IMR-90 (cell line): ENCODE results near the gene SNRNP25. TPM values are rescaled to one million over a fixed set of nuclear protein-coding genes. Genes with fewer than 3 reads are reported as not detected.

Experiments
- ATAC-seq: fragments of 200-7000 bp; cut with Tn5 transposase; 2 replicates; pipeline ENCODE4 v1.9.1; 2020; ENCODE audit warnings: low read depth, mild to moderate bottlenecking, moderate library complexity
- BruUV-seq: library from RNA; stranded (reverse); fragments of 400-500 nt; replicated peaks from 2 replicates; lab custom pipeline; 2021; lab: Mats Ljungman, UMichigan
- CTCF ChIA-PET: fragments of 300-600 bp; formaldehyde crosslinking; extraction: SDS; loops from one replicate; lab custom pipeline; 2021; ENCODE audit warnings: antibody characterized with exemption; lab: Yijun Ruan, JAX
- POLR2A ChIA-PET: fragments of 300-600 bp; sonication (Branson Sonifier 250); formaldehyde crosslinking; loops from one replicate; lab custom pipeline; 2022; ENCODE audit warnings: antibody characterized with exemption; ENCODE audit not compliant: unreplicated experiment; lab: Charles Lee
- DNase-seq: peaks from one replicate; pipeline ENCODE4 v3.0.0; 2013
- H2AFZ ChIP-seq: replicated peaks from 2 replicates; pipeline ENCODE3; 2013; ENCODE audit warnings: low read length, mild to moderate bottlenecking; ENCODE audit not compliant: poor library complexity
- H2AK5ac ChIP-seq: 2 replicates; pipeline ENCODE4 v1.6.1; 2013; ENCODE audit warnings: low read depth, low read length, inconsistent platforms
- H2AK9ac ChIP-seq: replicated peaks from 2 replicates; pipeline ENCODE3; 2013; ENCODE audit warnings: mild to moderate bottlenecking, low read depth, low read length, moderate library complexity; ENCODE audit not compliant: poor library complexity
- H2BK120ac ChIP-seq: 2 replicates; pipeline ENCODE4 v1.6.1; 2013; ENCODE audit warnings: low read depth, low read length, inconsistent platforms
- H2BK15ac ChIP-seq: 3 replicates; pipeline ENCODE4 v1.6.1; 2013; ENCODE audit warnings: low read depth, low read length, inconsistent platforms
- H2BK20ac ChIP-seq: 2 replicates; pipeline ENCODE4 v1.6.1; 2013; ENCODE audit warnings: low read depth, mild to moderate bottlenecking, inconsistent platforms, low read length, moderate library complexity
- H2BK5ac ChIP-seq: 2 replicates; pipeline ENCODE4 v1.6.1; 2013; ENCODE audit warnings: mild to moderate bottlenecking, low read depth, low read length, inconsistent platforms; ENCODE audit not compliant: poor library complexity, severe bottlenecking
- H3K14ac ChIP-seq: replicated peaks from 2 replicates; pipeline ENCODE4 v1.6.1; 2013; ENCODE audit warnings: low read depth, low read length, inconsistent platforms
- H3K18ac ChIP-seq: 2 replicates; pipeline ENCODE4 v1.6.1; 2013; ENCODE audit warnings: low read depth, low read length, control low read depth
- H3K23ac ChIP-seq: 2 replicates; pipeline ENCODE4 v1.6.1; 2013; ENCODE audit warnings: low read depth, low read length, inconsistent platforms
- H3K27ac ChIP-seq: 2 replicates; pipeline ENCODE4 v1.5.1; 2013; ENCODE audit warnings: mild to moderate bottlenecking, control low read depth, low read length; ENCODE audit not compliant: insufficient read depth
- H3K27me3 ChIP-seq: 2 replicates; pipeline ENCODE4 v1.6.1; 2013; ENCODE audit warnings: low read length; ENCODE audit not compliant: control insufficient read depth, insufficient read depth
- H3K36me3 ChIP-seq: 2 replicates; pipeline ENCODE4 v1.6.1; 2013; ENCODE audit warnings: low read length, mixed read lengths; ENCODE audit not compliant: control insufficient read depth, insufficient read depth
- H3K4ac ChIP-seq: 2 replicates; pipeline ENCODE4 v1.6.1; 2013; ENCODE audit warnings: low read depth, low read length, inconsistent platforms
- H3K4me1 ChIP-seq: 2 replicates; pipeline ENCODE4 v1.6.1; 2013; ENCODE audit warnings: low read length, mixed read lengths; ENCODE audit not compliant: control insufficient read depth, insufficient read depth
- H3K4me2 ChIP-seq: 2 replicates; pipeline ENCODE4 v1.6.1; 2013; ENCODE audit warnings: low read depth, mild to moderate bottlenecking, control low read depth, low read length, moderate library complexity
- H3K4me3 ChIP-seq: 2 replicates; pipeline ENCODE4 v1.5.1; 2013; ENCODE audit warnings: low read depth, mild to moderate bottlenecking, control low read depth, low read length, moderate library complexity; ENCODE audit not compliant: insufficient read depth
- H3K56ac ChIP-seq: 2 replicates; pipeline ENCODE4 v1.6.1; 2013; ENCODE audit warnings: low read length, inconsistent platforms; ENCODE audit not compliant: insufficient read depth; ENCODE audit errors: extremely low read depth
- H3K79me1 ChIP-seq, 2 experiments: 2 replicates each; pipeline ENCODE4 v1.6.1; 2013; ENCODE audit warnings: low read length in 2 of 2, inconsistent platforms in 1 of 2, low read depth in 1 of 2
- H3K9ac ChIP-seq: 2 replicates; pipeline ENCODE4 v1.6.1; 2013; ENCODE audit warnings: low read depth, low read length, control low read depth
- H3K9me1 ChIP-seq: 2 replicates; pipeline ENCODE4 v1.6.1; 2013; ENCODE audit warnings: low read length, inconsistent platforms; ENCODE audit not compliant: insufficient read depth
- H3K9me3 ChIP-seq: 2 replicates; pipeline ENCODE4 v1.6.1; 2013; ENCODE audit warnings: low read length; ENCODE audit not compliant: control insufficient read depth, insufficient read depth
- H4K20me1 ChIP-seq: 2 replicates; pipeline ENCODE4 v1.6.1; 2013; ENCODE audit warnings: low read length, inconsistent platforms; ENCODE audit not compliant: insufficient read depth
- H4K5ac ChIP-seq: 2 replicates; pipeline ENCODE4 v1.6.1; 2013; ENCODE audit warnings: mild to moderate bottlenecking, low read depth, low read length, control low read depth
- H4K8ac ChIP-seq, 2 experiments: 2 replicates each; pipeline ENCODE4 v1.6.1; 2013; ENCODE audit warnings: low read depth in 2 of 2, low read length in 2 of 2, control low read depth in 1 of 2, inconsistent platforms in 1 of 2
- H4K91ac ChIP-seq: 2 replicates; pipeline ENCODE4 v1.6.1; 2013; ENCODE audit warnings: low read depth, low read length, inconsistent platforms; ENCODE audit not compliant: insufficient read depth
- CHD1 ChIP-seq: IDR thresholded peaks from 2 replicates; pipeline ENCODE4 v1.6.1; 2012; ENCODE audit warnings: low read depth, low read length, improper control_type of control experiment
- MAZ ChIP-seq: IDR thresholded peaks from 2 replicates; pipeline ENCODE4 v1.6.1; 2012; ENCODE audit warnings: low read depth, mild to moderate bottlenecking, low read length, improper control_type of control experiment, moderate library complexity, borderline replicate concordance
- WGBS, 2 experiments: methylation state at CpG; one replicate each; pipeline versions ENCODE4 v1.1.5 to v1.1.7; 2013; ENCODE audit warnings: missing lambda C conversion rate in 2 of 2; ENCODE audit not compliant: insufficient read length in 1 of 2; ENCODE audit errors: extremely low coverage in 2 of 2; 5-methylcytosine and 5-hydroxymethylcytosine counted together
- dilution Hi-C: fragments of 300-500 bp; cut with HindIII; formaldehyde crosslinking; loops from one replicate; pipeline ENCODE4 v1.14.3; 2018; ENCODE audit warnings: low sequenced_read_pairs; ENCODE audit not compliant: unreplicated experiment
- in situ Hi-C: fragments of 300-500 bp; cut with MboI; formaldehyde crosslinking; loops from 3 replicates; pipeline ENCODE4 v1.14.3; 2019; ENCODE audit warnings: low sequenced_read_pairs, inconsistent platforms, mixed read lengths
- intact Hi-C: fragments of 100-400 bp; cut with micrococcal nuclease; formaldehyde crosslinking; loops from 2 replicates; pipeline ENCODE4 v1.10.0; 2022
- polyA plus RNA-seq, 3 experiments: library from polyadenylated mRNA; depleted of rRNA; stranded (reverse); fragments of >200 nt; gene quantifications; 2 replicates each; pipeline ENCODE4 v1.2.3, GENCODE V29; 2012; ENCODE audit warnings: low replicate concordance in 1 of 3
- total RNA-seq: library from RNA; depleted of rRNA; stranded (reverse); fragments of >200 nt; gene quantifications from 2 replicates; pipeline ENCODE4 v1.2.3, GENCODE V29; 2012

The SNRNP25 gene
- total and polyA plus RNA-seq, 2 of the 4 experiments (the other 2 are of a cell fraction), result 67.2 to 88.0 TPM

DNA sequence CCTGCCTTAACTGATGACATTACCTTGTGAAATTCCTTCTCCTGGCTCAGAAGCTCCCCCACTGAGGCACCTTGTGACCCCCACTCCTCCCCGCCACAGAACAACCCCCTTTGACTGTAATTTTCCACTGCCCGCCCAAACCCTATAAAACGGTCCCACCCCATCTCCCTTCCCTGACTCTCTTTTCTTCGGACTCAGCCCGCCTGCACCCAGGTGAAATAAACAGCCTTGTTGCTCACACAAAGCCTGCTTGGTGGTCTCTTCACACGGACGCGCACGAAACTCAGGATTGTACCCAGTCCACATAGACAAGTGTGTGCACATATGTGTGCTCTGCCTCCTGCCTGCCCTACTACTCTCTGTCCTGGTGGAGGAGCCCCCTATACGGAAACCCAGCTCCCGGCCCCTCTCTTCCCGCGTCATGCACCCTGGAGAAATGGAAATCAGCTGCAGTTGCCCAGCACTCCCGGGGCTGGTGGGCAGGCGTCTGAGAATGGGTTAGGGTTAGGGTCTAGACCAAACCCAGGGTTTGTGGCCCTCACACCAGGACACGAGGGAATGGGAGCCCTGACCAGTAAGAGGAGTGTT is 21.2 kb downstream of the SNRNP25 start:
- POLR2A ChIA-PET, result no interaction called here

More for the DNA sequence above, 21.2 kb downstream of the SNRNP25 start:
- peaks cover 3 to 41% of the 10 kb centered on the region in 2 experiments for H3K79me1 ChIP-seq
- H2AK9ac ChIP-seq, result peak overlapping the region; percentile 96
- H3K27me3 ChIP-seq, result no peaks in the 10 kb centered on the region
- H3K36me3 ChIP-seq, result peaks cover 6% of the 10 kb centered on the region
- no TSS peak for BruUV-seq
- H2AK5ac ChIP-seq, result peak overlapping the region; percentile 87
- no peak overlapping the region; the same call in 1 of the 2 replicates for H3K9ac ChIP-seq
- H3K9me3 ChIP-seq, result no peaks in the 10 kb centered on the region
- H3K4ac ChIP-seq, result peak overlapping the region; percentile 89
- no peak overlapping the region for H3K4me3 ChIP-seq
- H3K18ac ChIP-seq, result no peak overlapping the region; the same call in 1 of the 2 replicates
- H3K4me2 ChIP-seq, result no peak overlapping the region
- ATAC-seq (no peak), DNase-seq (no peak)
- peak overlapping the region; percentile 81; the same call in 1 of the 3 replicates for H2BK15ac ChIP-seq
- H4K8ac ChIP-seq, result peak overlapping the region; percentile 77 to 82; a peak in 2 of 4 replicates
- H3K56ac ChIP-seq, result no peak overlapping the region
- dilution Hi-C loops, result no loop called here
- H3K27ac ChIP-seq, result peak overlapping the region; percentile 87
- H3K14ac ChIP-seq, result peak overlapping the region; percentile 50
- in situ Hi-C loops, result no loop called here
- no peak overlapping the region for H2AFZ ChIP-seq
- H3K23ac ChIP-seq, result peak overlapping the region; percentile 55; the same call in 1 of the 2 replicates
- H4K91ac ChIP-seq, result peak overlapping the region; percentile 89
- 94% methylated on average over 10 of the region's 16 CpGs; no CpG with 5 or more reads in 1 of the 2 experiments for WGBS, 2 experiments
- H2BK120ac ChIP-seq, result peak overlapping the region; percentile 82
- H2BK5ac ChIP-seq, result peak overlapping the region; percentile 74
- H4K5ac ChIP-seq, result peak overlapping the region; percentile 42; the same call in 1 of the 2 replicates
- CTCF ChIA-PET, result interaction anchor here (0.9 to 1.1 kb wide), 2 partner anchors 9 to 22 kb away, joined by 4 to 5 read pairs; no protein-coding TSS in a partner anchor
- intact Hi-C loops, result no loop called here
- peaks cover 30% of the 10 kb centered on the region for H4K20me1 ChIP-seq
- peaks cover 17% of the 10 kb centered on the region for H3K9me1 ChIP-seq
- peaks cover 55% of the 10 kb centered on the region for H3K4me1 ChIP-seq
- TF ChIP-seq MAZ (no peak), CHD1 (no peak)
- peak overlapping the region; percentile 80 for H2BK20ac ChIP-seq
